GM19023 (cell line): ENCODE data around the gene ZNF774.
A peak's percentile ranks its signal among the peaks of the same experiment; 100 is the strongest.
"Not testable (repeated sequence)": the region's sequence is repeated elsewhere in the genome, so short reads cannot be mapped to it uniquely, and the experiment has no call there.

ENCODE experiments used
- ATAC-seq: cut with Tn5 transposase; IDR thresholded peaks from one replicate; pipeline ENCODE4 v1.9.1; 2021; ENCODE audit warnings: mild to moderate bottlenecking, moderate library complexity; ENCODE audit not compliant: unreplicated experiment

ZNF774 gene

DNA sequence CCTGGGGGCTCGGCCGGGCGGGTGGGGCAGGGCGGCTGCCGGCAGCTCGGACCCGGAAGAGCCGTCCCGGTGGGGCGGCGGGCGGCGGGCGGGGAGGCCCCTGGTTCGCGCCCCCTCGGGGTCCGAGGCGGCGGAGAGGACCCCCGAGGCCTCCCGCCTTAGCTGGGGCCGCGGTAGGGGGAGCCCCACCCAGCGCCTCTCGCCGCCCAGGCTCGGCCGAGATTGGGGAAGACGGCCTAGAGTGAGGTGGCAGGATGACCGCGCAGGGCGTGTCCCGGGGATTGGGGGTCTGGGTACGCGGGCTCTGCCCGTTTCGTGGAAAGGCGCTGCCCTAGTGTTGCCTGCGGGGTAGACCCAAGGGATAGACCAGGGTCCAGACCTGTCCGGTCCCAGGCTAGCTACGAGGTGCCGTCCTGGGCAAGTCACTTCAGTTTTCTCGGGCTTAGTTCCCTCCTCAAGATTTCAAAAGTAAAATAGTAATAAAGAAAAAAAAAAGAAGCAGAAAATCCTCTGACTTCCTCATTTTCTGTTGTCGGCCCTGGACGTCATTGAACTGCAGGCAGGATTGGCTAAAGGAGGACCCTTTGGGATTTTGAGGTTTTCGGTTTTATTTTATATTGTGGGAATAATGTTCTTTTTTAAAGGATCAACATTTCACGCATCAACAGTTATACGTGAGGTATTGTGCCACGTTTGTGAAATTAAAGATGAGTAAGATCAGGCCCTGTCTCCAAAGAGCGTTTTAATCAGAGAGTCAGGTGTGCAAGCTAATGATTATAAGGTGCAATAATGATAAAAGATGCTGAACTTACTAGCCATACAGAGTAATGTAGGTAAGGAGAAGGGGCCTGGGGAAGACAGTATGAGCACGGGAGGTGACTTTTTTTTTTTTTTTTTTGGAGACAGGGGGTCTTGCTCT is 36.6 kb downstream of the ZNF774 start:
- ATAC-seq: peak; percentile 48

- ATAC-seq: no peak
Observed at GRCh38 chr15:90389513-90389912, 37.4 kb downstream of the ZNF774 start.

DNA sequence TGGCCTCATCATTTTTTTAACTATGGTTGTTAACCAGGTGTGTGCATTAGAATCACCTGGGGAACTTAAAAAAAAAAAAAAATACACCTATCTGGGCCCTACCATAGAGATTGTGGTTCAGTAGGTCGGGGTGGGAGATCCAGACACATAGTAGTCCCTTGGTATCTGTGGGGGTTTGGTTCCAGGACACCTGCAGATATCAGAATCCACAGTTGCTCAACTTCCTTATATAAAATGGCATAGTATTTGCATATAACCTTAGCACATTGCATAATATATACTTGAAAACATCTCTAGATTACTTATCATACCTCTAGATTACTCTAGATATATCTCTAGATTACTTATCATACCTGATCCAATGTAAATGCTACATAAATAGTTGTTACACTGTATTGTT is 41.0 kb downstream of the ZNF774 start:
- no peak for ATAC-seq

DNA sequence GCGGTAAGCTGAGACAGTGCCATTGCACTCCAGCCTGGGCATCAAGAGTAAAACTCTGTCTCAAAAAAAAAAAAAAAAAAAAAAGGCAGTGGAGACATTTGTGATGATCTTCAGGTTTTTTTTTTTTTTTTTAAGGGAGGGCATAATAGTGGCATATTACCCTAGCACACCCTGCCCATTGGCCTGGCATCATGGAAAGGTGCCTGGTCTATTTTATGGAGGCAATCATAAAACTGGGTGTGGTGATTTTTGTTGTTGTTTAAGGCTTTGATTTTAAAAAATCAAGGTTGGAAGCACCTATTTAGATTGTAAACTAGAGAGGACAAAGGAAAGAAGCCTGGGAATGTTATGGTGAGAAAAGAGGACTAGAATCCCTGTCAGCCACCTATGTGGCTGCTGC is 42.0 kb downstream of the ZNF774 start:
- no peak for ATAC-seq

DNA sequence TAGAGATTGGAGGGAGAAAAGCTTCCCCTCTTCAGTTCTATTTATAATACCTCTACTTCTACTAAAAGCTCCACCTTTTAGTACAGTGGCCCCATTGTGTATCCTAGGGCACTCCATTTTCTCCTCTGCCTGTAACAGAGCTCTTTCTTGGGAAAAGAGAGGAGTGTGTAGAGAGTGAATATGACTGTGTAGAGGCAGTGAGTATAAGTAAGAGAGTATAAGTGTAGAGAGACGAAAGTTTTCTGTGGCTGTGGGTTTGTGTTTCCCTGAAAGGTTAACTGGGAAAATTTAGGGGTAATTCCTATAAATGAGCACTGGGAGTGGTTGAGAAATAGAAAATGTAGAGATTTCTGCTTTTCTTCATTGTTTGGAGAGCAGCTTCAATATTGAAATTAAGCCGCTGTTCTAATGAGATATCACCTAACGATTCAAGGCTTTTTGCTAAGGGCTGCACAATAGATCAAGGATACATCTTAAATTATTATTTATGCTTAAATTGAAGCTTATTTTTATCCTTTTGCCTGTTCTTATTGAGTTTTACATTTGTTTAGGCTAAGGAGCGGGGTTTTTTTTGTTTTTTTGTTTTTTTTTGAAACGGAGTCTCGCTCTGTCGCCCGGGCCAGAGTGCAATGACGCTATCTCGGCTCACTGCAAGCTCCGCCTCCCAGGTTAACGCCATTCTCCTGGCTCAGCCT is 42.8 kb downstream of the ZNF774 start:
- ATAC-seq: no peak

DNA sequence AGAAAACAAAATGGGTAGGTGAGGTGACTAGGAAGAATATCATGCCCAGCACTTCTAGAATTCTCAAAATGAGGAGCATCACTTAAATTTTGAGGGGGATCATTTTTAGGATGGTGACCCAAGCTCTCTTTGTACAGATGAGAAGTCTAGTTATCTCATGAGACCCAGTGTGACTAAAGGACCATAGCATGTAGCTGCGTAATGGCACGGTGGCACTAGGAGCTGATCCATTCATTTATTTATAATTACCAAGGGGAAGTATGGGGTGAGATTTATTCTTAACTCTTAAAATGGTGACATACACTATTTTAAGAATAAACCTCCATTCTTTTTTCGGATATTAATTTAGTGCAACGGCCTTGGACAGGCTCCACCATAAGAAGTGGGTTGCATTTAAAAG is 44.2 kb downstream of the ZNF774 start:
- no peak for ATAC-seq

DNA sequence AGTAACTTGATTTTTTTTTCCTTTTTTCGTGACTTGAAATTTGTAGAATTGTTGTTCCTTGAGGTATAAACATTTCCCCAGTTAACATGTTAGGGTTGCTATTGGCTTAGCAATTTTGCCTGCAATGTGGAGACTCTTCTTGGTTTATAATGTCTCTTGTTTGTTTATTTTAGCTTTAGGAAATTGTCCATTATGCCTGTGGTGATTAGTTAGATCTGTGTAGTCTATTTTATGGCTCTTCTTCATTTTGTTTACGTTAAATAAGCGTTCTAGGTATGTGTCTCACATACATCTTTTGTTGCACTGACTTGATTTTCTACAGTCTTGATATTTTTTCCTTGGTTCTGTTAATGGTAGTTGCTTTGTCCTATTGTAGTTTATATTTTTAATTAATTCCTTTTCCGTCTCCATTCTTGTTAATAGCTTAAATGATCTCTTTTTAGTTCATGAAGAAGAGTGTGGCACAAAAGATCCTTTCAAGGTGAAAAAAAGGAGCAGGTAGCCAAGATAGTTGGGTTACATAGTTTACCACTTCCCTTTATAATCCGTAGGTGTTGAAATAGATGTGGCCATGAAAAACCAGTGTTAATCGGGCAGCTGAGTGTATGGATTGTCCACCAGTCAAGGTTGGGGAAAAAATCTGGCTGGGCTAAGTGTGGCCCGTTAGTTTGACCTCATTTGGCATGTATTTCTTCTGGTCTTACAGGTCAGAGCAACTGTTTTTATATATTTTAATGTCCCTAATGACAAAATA is 48.1 kb downstream of the ZNF774 start:
- ATAC-seq: no peak

DNA sequence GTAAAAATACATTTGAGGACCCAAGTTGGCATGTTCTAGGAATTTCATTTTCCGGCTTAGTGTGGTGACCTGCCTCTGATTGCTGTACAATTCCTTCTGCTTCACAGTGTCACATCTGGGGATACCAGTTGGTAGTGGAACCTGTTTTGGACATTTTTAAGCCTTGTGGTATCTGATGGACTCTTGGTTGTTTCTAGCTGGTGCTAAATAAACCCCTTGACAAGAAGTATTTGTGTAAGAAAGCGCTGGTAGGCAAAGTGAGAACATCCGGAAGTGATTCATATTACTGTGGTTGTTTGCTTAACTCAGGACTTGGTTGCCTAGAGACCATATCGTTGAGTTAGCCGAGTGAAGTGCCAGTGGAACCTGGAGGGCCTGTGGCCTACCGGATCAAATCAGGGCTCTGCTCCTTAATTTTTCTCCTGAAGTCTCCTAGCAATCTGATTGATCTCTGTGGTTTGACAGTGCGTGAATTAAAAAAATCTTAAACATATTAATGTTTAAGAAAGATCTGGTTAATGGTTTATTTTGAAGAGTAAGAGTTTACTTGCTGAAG is 48.8 kb downstream of the ZNF774 start:
- peak; percentile 96 for ATAC-seq

DNA sequence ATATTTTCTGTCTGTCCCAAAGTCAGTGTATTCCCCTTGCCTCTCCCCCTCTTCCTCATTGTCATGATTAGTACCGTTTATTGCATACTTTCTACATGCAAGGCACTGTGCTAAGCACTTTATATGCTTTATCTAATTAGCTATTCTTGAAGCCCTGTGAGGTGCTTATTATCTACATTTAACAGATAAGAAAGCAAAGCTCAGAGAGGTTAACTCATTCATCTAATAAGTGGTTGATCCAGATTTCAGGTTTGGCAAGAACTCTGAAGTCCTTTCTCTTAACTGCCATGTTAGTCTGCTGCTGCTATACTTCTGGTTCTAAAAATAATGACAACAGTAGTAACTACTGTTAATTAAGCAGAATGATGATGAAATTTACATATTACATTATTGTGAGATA is 49.4 kb downstream of the ZNF774 start:
- no peak for ATAC-seq

DNA sequence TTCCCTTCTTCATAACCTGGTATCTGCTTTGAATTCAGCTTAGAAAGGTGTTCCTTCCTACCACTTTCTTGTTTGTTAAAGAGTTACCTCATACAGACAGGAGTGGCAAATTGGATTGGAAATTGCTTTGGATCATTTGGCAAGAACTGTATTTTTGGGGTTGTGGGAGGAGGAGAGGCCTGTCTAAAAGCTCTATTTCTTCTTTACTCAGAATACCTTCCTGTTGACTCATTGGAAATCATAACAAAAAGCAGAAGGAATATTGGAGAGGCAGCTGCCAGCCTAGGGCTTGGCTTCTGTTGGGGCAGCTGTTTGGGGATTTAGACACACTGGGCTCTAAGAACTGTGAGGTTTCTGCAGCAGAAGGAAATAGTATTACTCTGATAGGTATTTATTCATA is 50.1 kb downstream of the ZNF774 start:
- ATAC-seq: no peak

DNA sequence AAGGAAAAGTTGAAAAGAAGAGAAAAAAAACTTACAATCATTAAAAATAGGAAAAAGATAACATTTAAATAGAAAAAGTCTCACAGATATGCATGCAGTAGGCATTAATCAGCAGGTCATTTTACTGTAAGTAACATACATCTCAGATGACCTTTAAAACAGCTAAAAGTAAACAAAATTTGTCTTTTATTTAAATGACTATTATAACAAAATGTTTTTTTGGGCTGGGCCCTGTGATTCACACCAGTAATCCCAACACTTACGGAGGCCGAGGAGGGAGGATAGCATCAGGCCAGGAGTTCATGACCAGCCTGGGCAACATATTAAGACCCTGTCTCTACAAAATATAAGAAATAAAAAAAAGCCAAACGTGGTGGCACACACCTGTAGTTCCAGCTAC is 50.7 kb downstream of the ZNF774 start:
- ATAC-seq: no peak

DNA sequence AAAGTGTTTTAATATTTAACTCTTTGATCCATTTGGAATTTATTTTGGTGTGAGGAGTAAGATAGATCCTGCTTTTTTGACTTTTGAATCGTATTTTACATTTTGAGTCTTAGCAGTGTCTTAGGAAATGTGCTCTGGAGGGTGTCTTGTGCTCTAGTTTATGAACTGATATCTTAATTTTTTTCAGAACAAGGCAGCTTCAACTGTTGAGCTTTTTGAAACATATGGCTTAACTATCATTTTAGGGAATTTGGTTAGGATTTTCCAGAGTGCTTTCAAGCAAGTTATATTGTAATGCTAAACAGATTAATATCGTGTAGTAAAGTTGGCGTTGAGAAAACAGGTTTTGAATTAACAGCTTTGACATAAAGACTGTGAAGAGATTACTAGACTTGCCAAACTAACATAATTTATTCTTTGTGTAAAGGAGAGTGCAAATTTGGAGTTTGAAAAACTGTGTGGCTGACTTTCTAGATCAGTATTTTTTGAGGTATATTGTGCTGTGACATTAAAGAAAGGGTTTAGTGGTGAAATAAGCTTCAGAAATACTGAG is 53.0 kb downstream of the ZNF774 start:
- no peak for ATAC-seq

DNA sequence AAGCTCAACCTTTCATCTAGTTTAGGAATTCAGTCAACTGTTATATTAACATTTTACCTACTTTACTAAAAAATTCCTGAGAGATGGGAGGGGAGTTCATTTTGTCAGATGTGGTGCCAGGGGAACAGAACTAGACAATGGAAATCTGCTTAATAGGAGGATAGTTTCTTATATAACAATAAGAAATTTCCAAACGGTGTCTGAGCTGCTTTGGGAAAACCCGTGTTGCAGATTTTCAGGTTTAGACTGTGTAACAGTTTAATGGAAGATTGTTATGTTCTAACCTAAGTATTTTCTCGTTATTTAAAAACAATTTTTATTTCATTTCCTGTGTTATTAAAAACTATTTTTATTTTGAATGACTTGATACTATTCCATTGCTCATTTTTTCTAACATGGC is 55.3 kb downstream of the ZNF774 start:
- ATAC-seq: no peak

- ATAC-seq: no peak
Observed at GRCh38 chr15:90407871-90408317, 55.8 kb downstream of the ZNF774 start.

- ATAC-seq: no peak
Observed at GRCh38 chr15:90408657-90409056, 56.6 kb downstream of the ZNF774 start.

- not testable (repeated sequence) for ATAC-seq
Observed at GRCh38 chr15:90409587-90409986, 57.5 kb downstream of the ZNF774 start.

GRCh38 chr15:90410316-90410715 is 58.2 kb downstream of the ZNF774 start:
- not testable (repeated sequence) for ATAC-seq

- no peak for ATAC-seq
Observed at GRCh38 chr15:90411176-90411575, 59.1 kb downstream of the ZNF774 start.
